HUES48 (cell line): ENCODE results near the gene ANKFN1.

Experiments
- H3K27ac ChIP-seq: one replicate; pipeline ENCODE4 v1.7.0; 2013; ENCODE audit warnings: low read depth, low read length, inconsistent platforms
- H3K27me3 ChIP-seq: 2 replicates; pipeline ENCODE4 v1.6.1; 2013; ENCODE audit warnings: mild to moderate bottlenecking, low read length; ENCODE audit not compliant: control insufficient read depth, insufficient read depth
- H3K36me3 ChIP-seq: 2 replicates; pipeline ENCODE4 v1.6.1; 2013; ENCODE audit warnings: low read length; ENCODE audit not compliant: control insufficient read depth, insufficient read depth
- H3K4me1 ChIP-seq: 2 replicates; pipeline ENCODE4 v1.6.1; 2013; ENCODE audit warnings: mild to moderate bottlenecking, low read length; ENCODE audit not compliant: control insufficient read depth, insufficient read depth
- H3K4me3 ChIP-seq: 2 replicates; pipeline ENCODE4 v1.5.1; 2013; ENCODE audit warnings: mild to moderate bottlenecking, low read depth, low read length
- H3K9ac ChIP-seq: 2 replicates; pipeline ENCODE4 v1.6.1; 2013; ENCODE audit warnings: mild to moderate bottlenecking, low read depth, low read length, moderate library complexity
- H3K9me3 ChIP-seq: 2 replicates; pipeline ENCODE4 v1.6.1; 2013; ENCODE audit warnings: low read length; ENCODE audit not compliant: control insufficient read depth, insufficient read depth

The ANKFN1 gene

DNA sequence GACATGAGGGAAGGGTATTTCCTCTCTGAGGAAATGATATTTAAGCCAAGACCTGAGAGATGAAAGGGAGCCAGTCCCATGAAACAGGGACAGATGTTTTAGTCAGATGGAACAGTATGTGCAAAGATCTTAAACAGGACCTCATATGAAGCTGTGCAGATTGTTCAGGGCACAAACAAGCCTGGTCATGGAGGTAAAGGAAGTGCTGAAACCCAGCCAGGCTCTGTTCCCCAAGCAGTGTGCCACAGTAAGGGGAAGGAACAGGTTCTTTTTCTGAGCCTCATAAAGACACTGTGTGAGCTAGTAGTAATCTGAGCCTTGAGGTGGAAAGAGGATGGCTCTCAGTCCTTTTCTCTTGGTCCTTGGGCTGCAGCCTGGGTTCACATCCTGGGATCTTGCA is 159.9 kb downstream of the ANKFN1 start:
- no peak overlapping the region for H3K9ac ChIP-seq
- no peak overlapping the region for H3K4me3 ChIP-seq
- H3K9me3 ChIP-seq, result no peaks in the 10 kb centered on the region
- no peaks in the 10 kb centered on the region for H3K27me3 ChIP-seq
- H3K36me3 ChIP-seq, result no peaks in the 10 kb centered on the region
- no peak overlapping the region for H3K27ac ChIP-seq
- H3K4me1 ChIP-seq, result peaks cover 15% of the 10 kb centered on the region

DNA sequence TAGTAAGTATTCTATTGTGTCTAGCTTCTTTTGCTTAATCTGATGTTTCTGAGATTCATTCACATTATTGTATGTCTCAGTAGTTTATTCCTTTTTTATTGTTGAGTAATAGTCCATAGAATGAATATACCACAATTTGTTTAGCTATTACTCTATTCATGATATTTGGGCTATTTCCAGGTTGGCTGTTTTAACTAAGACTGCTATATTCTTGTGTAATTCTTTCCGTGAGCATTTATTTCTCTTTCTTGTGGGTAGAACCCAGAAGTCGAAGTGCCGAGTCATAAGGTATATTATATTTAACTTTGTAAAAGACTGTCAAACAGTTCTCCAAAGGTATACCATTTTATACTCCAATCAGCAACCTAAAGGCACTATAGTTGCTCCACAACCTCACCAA is 160.8 kb downstream of the ANKFN1 start:
- H3K9ac ChIP-seq, result no peak overlapping the region
- H3K27me3 ChIP-seq, result no peaks in the 10 kb centered on the region
- peaks cover 15% of the 10 kb centered on the region for H3K4me1 ChIP-seq
- H3K36me3 ChIP-seq, result no peaks in the 10 kb centered on the region
- H3K4me3 ChIP-seq, result no peak overlapping the region
- no peaks in the 10 kb centered on the region for H3K9me3 ChIP-seq
- no peak overlapping the region for H3K27ac ChIP-seq

DNA sequence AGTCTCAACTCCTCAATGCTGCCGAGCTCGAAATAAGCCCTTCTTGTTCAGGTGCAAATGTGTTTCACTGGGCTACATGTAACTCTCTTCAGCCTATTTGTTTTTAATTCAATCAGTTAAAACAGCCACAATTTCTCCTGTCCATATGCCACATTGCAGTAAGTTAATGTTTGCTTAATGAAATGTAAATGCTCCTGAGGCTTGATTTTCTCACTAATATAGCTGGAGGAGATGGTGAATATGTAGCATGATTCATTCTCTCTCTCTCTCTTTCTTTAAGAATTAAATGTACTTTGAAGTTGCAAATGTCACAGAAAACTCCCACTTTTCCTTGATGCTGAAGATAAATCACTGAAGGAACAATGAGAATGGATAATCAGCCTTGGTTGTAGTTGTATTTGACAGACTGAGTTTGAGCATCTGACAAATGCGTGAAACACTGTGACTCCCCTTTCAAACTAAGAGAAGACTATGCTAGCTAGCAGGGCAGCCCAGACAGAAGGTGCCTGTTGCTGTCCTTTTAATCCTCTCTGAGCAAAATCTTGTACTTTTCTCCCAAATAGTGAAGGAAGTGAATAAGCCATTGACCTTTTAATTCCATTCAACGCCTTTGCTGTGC is 161.8 kb downstream of the ANKFN1 start:
- H3K9me3 ChIP-seq, result no peaks in the 10 kb centered on the region
- H3K27me3 ChIP-seq, result no peaks in the 10 kb centered on the region
- H3K4me3 ChIP-seq, result no peak overlapping the region
- no peaks in the 10 kb centered on the region for H3K36me3 ChIP-seq
- peaks cover 18% of the 10 kb centered on the region for H3K4me1 ChIP-seq
- no peak overlapping the region for H3K27ac ChIP-seq
- no peak overlapping the region for H3K9ac ChIP-seq

DNA sequence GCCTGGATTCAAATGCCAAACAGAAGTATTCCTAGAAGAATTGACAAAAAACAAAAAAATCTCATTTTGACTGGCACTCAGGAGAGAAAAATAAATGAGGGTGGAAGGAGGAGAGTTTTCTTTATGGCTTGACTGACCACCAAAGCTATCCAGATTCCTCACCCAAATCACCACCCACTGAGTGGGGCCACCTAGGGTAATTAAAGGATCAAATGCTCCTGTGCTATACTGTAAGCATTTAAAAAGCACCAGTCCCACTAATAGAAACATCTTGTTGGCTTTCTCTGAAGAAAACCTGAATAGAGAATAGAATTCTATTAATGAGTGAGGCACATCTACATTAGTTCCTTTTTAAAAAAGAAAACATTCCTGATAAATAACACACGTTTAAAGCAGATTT is 163.3 kb downstream of the ANKFN1 start:
- Histone ChIP-seq H3K27ac (no peak overlapping the region), H3K27me3 (no peaks in the 10 kb centered on the region), H3K4me3 (no peak overlapping the region)

DNA sequence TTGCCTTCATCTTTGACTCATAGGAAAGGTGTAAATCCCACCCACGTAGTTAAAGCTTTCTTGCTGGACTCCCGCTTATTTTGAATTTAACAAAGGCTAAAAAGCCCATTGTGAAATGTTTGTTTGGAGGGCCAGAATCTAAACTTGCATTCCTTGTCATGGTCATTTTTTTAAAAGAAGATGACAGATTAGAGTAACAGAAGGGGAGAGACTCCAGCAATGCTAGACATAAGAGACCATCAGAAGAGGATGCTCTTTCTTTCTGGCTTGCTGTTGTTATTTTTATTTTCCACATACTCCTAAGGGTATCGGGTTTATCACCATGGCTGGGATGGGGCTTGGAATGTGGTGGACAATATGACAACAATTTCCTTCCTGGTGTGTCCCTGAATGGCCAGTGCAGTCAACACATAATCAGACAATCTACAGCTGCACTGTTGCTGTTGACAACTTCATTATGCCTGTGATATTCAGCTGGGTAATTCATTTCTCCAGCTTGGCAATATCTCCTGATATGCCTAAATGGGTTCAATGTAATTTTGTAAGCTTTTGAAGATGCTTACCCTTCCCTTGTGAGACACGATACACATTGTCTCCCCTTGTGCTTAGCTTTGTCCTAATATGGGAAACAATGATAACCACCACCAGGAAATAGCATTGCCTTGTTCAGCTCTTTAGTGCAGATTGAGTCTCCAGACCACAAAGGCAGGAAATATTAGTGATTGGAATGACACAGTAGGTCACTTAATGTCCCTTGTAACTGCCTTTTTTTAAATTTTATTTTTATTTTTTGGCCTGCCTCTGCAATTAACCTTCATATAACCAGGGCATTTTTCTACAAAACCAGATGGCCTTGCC is 164.3 kb downstream of the ANKFN1 start:
- no peak overlapping the region for H3K9ac ChIP-seq
- H3K36me3 ChIP-seq, result no peaks in the 10 kb centered on the region
- no peak overlapping the region for H3K27ac ChIP-seq
- H3K9me3 ChIP-seq, result no peaks in the 10 kb centered on the region
- H3K27me3 ChIP-seq, result no peaks in the 10 kb centered on the region
- H3K4me1 ChIP-seq, result peaks cover 33% of the 10 kb centered on the region
- no peak overlapping the region for H3K4me3 ChIP-seq

More for the DNA sequence above, 163.3 kb downstream of the ANKFN1 start:
- Histone ChIP-seq H3K9me3 (no peaks in the 10 kb centered on the region), H3K9ac (no peak overlapping the region), H3K4me1 (peaks cover 33% of the 10 kb centered on the region), H3K36me3 (no peaks in the 10 kb centered on the region)

DNA sequence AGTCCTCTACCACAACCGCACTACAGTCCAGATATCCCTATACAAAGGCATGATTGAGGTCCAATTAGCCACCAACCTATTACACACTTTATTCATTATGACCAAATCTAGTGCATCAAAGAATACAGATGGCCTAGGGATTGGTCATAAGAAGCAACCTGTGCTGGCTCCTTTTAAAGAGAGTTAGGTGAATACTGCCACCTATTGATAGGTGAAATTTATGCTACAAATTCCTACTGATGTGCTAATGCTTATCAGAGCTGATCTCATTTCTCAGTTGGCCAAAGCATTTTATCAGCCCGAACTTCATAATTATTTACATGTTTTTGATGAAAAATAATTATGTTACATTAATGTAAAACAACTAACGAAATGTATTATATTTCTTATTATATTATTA is 166.3 kb downstream of the ANKFN1 start:
- Histone ChIP-seq H3K36me3 (no peaks in the 10 kb centered on the region), H3K27me3 (no peaks in the 10 kb centered on the region), H3K4me1 (peaks cover 33% of the 10 kb centered on the region), H3K27ac (peak overlapping the region; percentile 65), H3K4me3 (no peak overlapping the region), H3K9ac (no peak overlapping the region), H3K9me3 (no peaks in the 10 kb centered on the region)

DNA sequence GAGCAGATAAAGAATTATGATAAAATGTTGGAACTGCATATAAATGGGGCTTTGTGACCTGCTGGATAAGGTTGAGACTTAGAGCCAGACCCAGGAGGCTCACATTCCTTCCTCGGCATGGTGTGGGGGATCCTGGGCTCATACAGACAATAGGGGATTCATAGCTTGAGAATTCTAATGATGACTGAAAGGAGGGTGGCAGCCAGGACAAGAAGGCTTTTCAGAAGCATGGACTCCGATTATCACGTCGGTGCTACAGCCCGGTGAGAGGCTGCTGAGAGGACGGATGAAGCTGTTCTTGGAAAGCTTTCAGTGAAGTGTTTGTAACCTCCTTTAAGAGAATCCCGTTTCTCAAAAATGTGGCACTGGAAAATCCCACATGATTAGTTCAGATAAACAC is 167.2 kb downstream of the ANKFN1 start:
- Histone ChIP-seq H3K9me3 (no peaks in the 10 kb centered on the region), H3K4me1 (peaks cover 30% of the 10 kb centered on the region), H3K36me3 (no peaks in the 10 kb centered on the region), H3K27me3 (no peaks in the 10 kb centered on the region), H3K4me3 (no peak overlapping the region; the same call in 1 of the 2 replicates), H3K9ac (no peak overlapping the region), H3K27ac (peak overlapping the region; percentile 65)

DNA sequence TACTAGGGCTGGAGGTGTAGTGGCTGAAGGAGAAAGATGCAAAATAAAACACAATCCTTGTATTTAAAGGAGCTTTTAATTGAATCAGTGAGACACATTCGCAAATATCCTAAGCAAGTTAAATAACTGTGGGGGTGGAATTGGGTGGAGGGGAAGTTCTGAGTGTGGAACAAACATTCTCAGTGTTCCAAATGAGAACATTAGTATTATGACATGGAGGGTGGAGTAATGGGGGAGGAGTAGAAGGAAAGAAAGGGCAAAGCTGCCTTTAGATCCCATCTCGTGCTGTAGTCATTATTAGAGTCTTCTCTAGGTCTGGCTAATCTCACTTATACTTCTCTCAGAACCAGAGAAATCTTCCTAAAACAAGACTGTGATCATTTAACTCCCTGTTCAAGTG is 169.7 kb downstream of the ANKFN1 start:
- no peaks in the 10 kb centered on the region for H3K27me3 ChIP-seq
- no peaks in the 10 kb centered on the region for H3K36me3 ChIP-seq
- no peak overlapping the region for H3K4me3 ChIP-seq
- H3K4me1 ChIP-seq, result peaks cover 18% of the 10 kb centered on the region
- no peaks in the 10 kb centered on the region for H3K9me3 ChIP-seq
- no peak overlapping the region for H3K9ac ChIP-seq
- no peak overlapping the region for H3K27ac ChIP-seq

DNA sequence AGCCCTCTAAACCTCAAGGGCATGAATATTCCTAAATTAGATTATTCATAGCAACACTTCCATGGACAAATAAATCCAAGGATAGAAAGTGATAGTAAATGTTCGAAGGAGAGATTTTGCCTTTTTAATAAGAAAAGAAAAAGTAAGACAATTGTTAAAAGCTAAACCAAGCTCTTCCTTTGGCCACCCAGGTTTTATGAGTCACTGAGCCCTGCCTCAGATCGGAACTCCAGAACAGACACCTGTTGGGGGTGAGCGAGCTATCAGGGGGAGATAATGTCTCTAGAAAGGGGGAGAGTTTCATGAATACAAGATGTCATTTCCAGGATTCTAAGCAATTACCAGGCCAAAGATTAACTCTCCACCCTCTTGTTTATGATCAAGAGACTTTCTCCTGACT is 171.4 kb downstream of the ANKFN1 start:
- no peak overlapping the region for H3K9ac ChIP-seq
- H3K27me3 ChIP-seq, result no peaks in the 10 kb centered on the region
- peaks cover 18% of the 10 kb centered on the region for H3K4me1 ChIP-seq
- H3K36me3 ChIP-seq, result no peaks in the 10 kb centered on the region
- H3K9me3 ChIP-seq, result no peaks in the 10 kb centered on the region
- H3K27ac ChIP-seq, result no peak overlapping the region
- H3K4me3 ChIP-seq, result no peak overlapping the region

DNA sequence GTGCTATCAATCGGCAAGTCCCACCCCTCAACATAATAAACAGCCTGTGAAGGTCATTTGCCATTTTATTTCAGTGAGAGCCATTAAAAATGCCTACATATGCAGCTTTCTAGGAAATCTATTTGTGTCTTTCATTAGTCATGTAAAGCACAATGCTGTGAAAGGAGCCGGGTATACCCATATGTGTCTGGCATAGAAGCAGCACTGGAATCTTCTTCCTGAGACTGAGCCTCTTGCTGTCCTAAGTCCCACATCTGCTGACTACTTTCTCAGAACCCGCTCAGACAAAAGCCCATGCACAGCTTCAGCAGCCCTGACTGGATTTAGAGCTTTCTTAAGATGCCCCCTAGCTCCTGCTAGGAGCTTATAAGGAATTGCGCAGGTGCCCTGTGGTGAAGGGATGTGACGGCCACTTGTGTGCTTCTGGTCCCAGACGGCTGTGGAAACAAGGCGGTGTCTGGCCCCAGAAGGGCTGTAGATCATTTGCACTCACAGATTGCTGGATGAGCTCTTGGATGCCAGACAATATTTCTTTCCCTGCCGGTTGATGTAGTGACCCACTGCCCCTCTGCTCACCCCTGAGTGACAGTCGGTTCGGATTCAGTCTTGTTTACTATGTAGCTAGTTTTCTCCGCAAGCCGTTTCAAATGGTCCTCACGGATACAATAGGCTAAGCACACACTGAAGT is 172.2 kb downstream of the ANKFN1 start:
- Histone ChIP-seq H3K27me3 (no peaks in the 10 kb centered on the region), H3K4me3 (no peak overlapping the region), H3K9me3 (no peaks in the 10 kb centered on the region), H3K36me3 (no peaks in the 10 kb centered on the region), H3K4me1 (peaks cover 11% of the 10 kb centered on the region), H3K9ac (no peak overlapping the region), H3K27ac (no peak overlapping the region)

DNA sequence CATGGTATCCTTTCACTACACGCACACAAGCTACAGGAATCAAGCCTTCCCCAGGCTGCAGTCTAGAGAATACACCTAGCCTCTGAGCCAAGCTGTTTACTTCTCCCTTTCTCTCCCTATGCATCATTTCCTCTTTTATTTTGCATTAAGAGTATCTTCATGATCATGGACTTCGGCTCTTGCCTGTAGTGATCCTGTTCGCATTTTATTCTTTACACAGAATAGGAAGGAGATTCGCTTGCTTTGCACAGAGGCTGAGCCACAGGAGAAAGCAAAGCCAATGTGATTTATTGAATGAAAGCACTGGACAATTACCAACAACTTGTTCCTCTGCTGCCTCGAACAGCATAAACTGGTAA is 172.7 kb downstream of the ANKFN1 start:
- Histone ChIP-seq H3K27me3 (no peaks in the 10 kb centered on the region), H3K9ac (no peak overlapping the region), H3K27ac (no peak overlapping the region), H3K36me3 (no peaks in the 10 kb centered on the region), H3K9me3 (no peaks in the 10 kb centered on the region), H3K4me3 (no peak overlapping the region), H3K4me1 (peaks cover 6% of the 10 kb centered on the region)
